ENCODE results near the gene AGBL1. TPM values are rescaled to one million over a fixed set of nuclear protein-coding genes. Genes with fewer than 3 reads are reported as not detected.
"Not testable (repeated sequence)": the region's sequence is repeated elsewhere in the genome, so short reads cannot be mapped to it uniquely, and the experiment has no call there.

AGBL1 gene
- total and polyA plus RNA-seq, 2 donors (not counting 3 experiments of a cell fraction or from before 2014, with no cell fraction given), result not detected

DNA sequence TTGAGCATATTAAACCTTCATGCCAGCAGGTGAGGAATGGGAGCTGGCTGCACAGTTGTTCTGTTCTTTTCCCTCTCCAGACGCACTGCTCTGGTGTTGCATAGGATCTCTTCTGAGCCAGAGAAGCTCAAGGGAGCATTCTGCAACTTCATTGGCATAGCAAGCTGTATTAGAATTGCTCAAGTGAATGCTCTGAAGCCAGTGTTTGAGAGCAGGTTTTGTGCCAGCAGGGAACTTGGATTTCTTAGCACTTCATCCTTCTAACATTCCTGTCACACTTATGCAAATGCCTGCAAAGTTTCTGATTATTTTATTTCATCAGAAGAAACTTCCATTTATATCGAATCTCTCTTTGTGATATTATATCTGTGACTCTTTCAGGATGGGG is 366.6 kb downstream of the AGBL1 start:
- no peak overlapping the region for H3K27ac ChIP-seq (ENCODE audit: insufficient read depth, low read depth, low read length)
- H3K9me3 ChIP-seq (replicated peaks; ENCODE audit: control insufficient read depth, insufficient read depth, low read length), result peaks cover 3% of the 10 kb centered on the region
- ChIA-PET POLR2A (no interaction called here), CTCF (no interaction called here)
- TF ChIP-seq EZH2 (IDR thresholded peaks at IDR 0.05; ENCODE audit: borderline replicate concordance, low read depth, low read length, severe bottlenecking) (no peak), POLR2AphosphoS5 (IDR thresholded peaks at IDR 0.05; ENCODE audit: insufficient read depth, low read depth, low read length) (no peak)
- no peak overlapping the region for H3K4me2 ChIP-seq (ENCODE audit: insufficient read depth, low read length)
- no peaks in the 10 kb centered on the region for H3K9me1 ChIP-seq (replicated peaks; ENCODE audit: control insufficient read depth, extremely low read depth, insufficient read depth, low read length)
- no peaks in the 10 kb centered on the region for H3K27me3 ChIP-seq (ENCODE audit: control insufficient read depth in 2 of 2, insufficient read depth in 2 of 2, low read length in 2 of 2)
- dilution Hi-C loops (cut with MboI; ENCODE audit: extremely low pct_ligation_motif_present, low sequenced_read_pairs), result no loop called here
- BruUV-seq (replicated peaks), result no TSS peak
- DNase-seq (ENCODE audit: low read depth, low spot score) (no peak), FAIRE-seq (no peak)
- no peak overlapping the region for H2AFZ ChIP-seq (ENCODE audit: low read depth, low read length)
- no peak overlapping the region for H3K9ac ChIP-seq (replicated peaks; ENCODE audit: extremely low read depth, insufficient read depth, low read length)
- H4K20me1 ChIP-seq (replicated peaks; ENCODE audit: control insufficient read depth, extremely low read depth, insufficient read depth, low read length), result no peaks in the 10 kb centered on the region
- no peak overlapping the region for H3K4me3 ChIP-seq (replicated peaks in 1 of 3; ENCODE audit: insufficient read depth in 1 of 3, low read depth in 1 of 3, low read length in 3 of 3)
- intact Hi-C loops (cut with micrococcal nuclease), result no loop called here
- H3K4me1 ChIP-seq (ENCODE audit: control insufficient read depth, extremely low read depth, insufficient read depth, low read length), result no peaks in the 10 kb centered on the region
- H3K79me2 ChIP-seq (ENCODE audit: control insufficient read depth, insufficient read depth, low read length), result no peaks in the 10 kb centered on the region
- H3K36me3 ChIP-seq (ENCODE audit: control insufficient read depth in 2 of 2, extremely low read depth in 1 of 2, insufficient read depth in 2 of 2, low read length in 2 of 2), result no peaks in the 10 kb centered on the region

DNA sequence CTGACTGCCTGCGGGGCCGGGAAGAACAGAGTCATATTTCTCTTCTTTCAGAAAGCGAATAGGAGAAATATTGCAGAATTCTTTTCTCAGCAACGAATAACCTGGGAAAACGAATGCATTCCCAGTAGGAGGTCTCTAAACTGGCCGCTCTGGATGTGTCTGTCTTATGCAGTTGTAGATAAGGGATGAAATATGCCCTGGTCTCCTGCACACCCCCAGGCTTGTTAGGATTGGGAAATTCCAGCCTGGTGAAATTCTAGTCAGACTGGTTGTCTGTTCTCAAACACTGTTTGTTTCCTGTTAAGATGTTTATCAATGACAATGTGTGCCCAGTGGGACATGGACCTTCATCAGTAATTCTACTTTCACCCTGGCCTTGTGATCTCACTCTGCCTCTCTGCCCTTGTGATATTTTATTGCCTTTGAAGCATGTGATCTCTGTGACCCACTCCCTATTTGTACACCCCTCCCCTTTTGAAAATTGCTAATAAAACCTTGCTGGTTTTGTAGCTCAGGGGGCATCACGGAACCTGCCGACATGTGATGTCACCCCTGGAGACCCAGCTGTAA is 385.9 kb downstream of the AGBL1 start:
- H3K9me1 ChIP-seq (replicated peaks; ENCODE audit: control insufficient read depth, extremely low read depth, insufficient read depth, low read length); H3K36me3 ChIP-seq (ENCODE audit: control insufficient read depth in 2 of 2, extremely low read depth in 1 of 2, insufficient read depth in 2 of 2, low read length in 2 of 2); H3K79me2 ChIP-seq (ENCODE audit: control insufficient read depth, insufficient read depth, low read length); H4K20me1 ChIP-seq (replicated peaks; ENCODE audit: control insufficient read depth, extremely low read depth, insufficient read depth, low read length); FAIRE-seq; DNase-seq (ENCODE audit: low read depth, low spot score); H3K27me3 ChIP-seq (ENCODE audit: control insufficient read depth in 2 of 2, insufficient read depth in 2 of 2, low read length in 2 of 2); H3K9me3 ChIP-seq (replicated peaks; ENCODE audit: control insufficient read depth, insufficient read depth, low read length); H3K27ac ChIP-seq (ENCODE audit: insufficient read depth, low read depth, low read length); H3K4me1 ChIP-seq (ENCODE audit: control insufficient read depth, extremely low read depth, insufficient read depth, low read length); intact Hi-C loops (cut with micrococcal nuclease); CTCF ChIA-PET; H3K4me3 ChIP-seq (replicated peaks in 1 of 3; ENCODE audit: insufficient read depth in 1 of 3, low read depth in 1 of 3, low read length in 3 of 3); H2AFZ ChIP-seq (ENCODE audit: low read depth, low read length); H3K4me2 ChIP-seq (ENCODE audit: insufficient read depth, low read length); H3K9ac ChIP-seq (replicated peaks; ENCODE audit: extremely low read depth, insufficient read depth, low read length); POLR2A ChIA-PET; BruUV-seq (replicated peaks); dilution Hi-C loops (cut with MboI; ENCODE audit: extremely low pct_ligation_motif_present, low sequenced_read_pairs): not testable (repeated sequence)

Data from endothelial cell of umbilical vein (primary cell).